IMR-90 (cell line): Measurements from ENCODE around the gene ETDA. TPM values are rescaled to one million over a fixed set of nuclear protein-coding genes. Genes with fewer than 3 reads are reported as not detected.

Experiments used
- ATAC-seq: fragments of 200-7000 bp; cut with Tn5 transposase; 2 replicates; pipeline ENCODE4 v1.9.1; 2020; ENCODE audit warnings: low read depth, mild to moderate bottlenecking, moderate library complexity
- BruUV-seq: library from RNA; stranded (reverse); fragments of 400-500 nt; replicated peaks from 2 replicates; lab custom pipeline; 2021; lab: Mats Ljungman, UMichigan
- CTCF ChIA-PET: fragments of 300-600 bp; formaldehyde crosslinking; extraction: SDS; loops from one replicate; lab custom pipeline; 2021; ENCODE audit warnings: antibody characterized with exemption; lab: Yijun Ruan, JAX
- POLR2A ChIA-PET: fragments of 300-600 bp; sonication (Branson Sonifier 250); formaldehyde crosslinking; loops from one replicate; lab custom pipeline; 2022; ENCODE audit warnings: antibody characterized with exemption; ENCODE audit not compliant: unreplicated experiment; lab: Charles Lee
- DNase-seq: peaks from one replicate; pipeline ENCODE4 v3.0.0; 2013
- H2AFZ ChIP-seq: replicated peaks from 2 replicates; pipeline ENCODE3; 2013; ENCODE audit warnings: low read length, mild to moderate bottlenecking; ENCODE audit not compliant: poor library complexity
- H2AK5ac ChIP-seq: 2 replicates; pipeline ENCODE4 v1.6.1; 2013; ENCODE audit warnings: low read depth, low read length, inconsistent platforms
- H2AK9ac ChIP-seq: replicated peaks from 2 replicates; pipeline ENCODE3; 2013; ENCODE audit warnings: mild to moderate bottlenecking, low read depth, low read length, moderate library complexity; ENCODE audit not compliant: poor library complexity
- H2BK120ac ChIP-seq: 2 replicates; pipeline ENCODE4 v1.6.1; 2013; ENCODE audit warnings: low read depth, low read length, inconsistent platforms
- H2BK15ac ChIP-seq: 3 replicates; pipeline ENCODE4 v1.6.1; 2013; ENCODE audit warnings: low read depth, low read length, inconsistent platforms
- H2BK20ac ChIP-seq: 2 replicates; pipeline ENCODE4 v1.6.1; 2013; ENCODE audit warnings: low read depth, mild to moderate bottlenecking, inconsistent platforms, low read length, moderate library complexity
- H2BK5ac ChIP-seq: 2 replicates; pipeline ENCODE4 v1.6.1; 2013; ENCODE audit warnings: mild to moderate bottlenecking, low read depth, low read length, inconsistent platforms; ENCODE audit not compliant: poor library complexity, severe bottlenecking
- H3K14ac ChIP-seq: replicated peaks from 2 replicates; pipeline ENCODE4 v1.6.1; 2013; ENCODE audit warnings: low read depth, low read length, inconsistent platforms
- H3K18ac ChIP-seq: 2 replicates; pipeline ENCODE4 v1.6.1; 2013; ENCODE audit warnings: low read depth, low read length, control low read depth
- H3K23ac ChIP-seq: 2 replicates; pipeline ENCODE4 v1.6.1; 2013; ENCODE audit warnings: low read depth, low read length, inconsistent platforms
- H3K27ac ChIP-seq: 2 replicates; pipeline ENCODE4 v1.5.1; 2013; ENCODE audit warnings: mild to moderate bottlenecking, control low read depth, low read length; ENCODE audit not compliant: insufficient read depth
- H3K27me3 ChIP-seq: 2 replicates; pipeline ENCODE4 v1.6.1; 2013; ENCODE audit warnings: low read length; ENCODE audit not compliant: control insufficient read depth, insufficient read depth
- H3K36me3 ChIP-seq: 2 replicates; pipeline ENCODE4 v1.6.1; 2013; ENCODE audit warnings: low read length, mixed read lengths; ENCODE audit not compliant: control insufficient read depth, insufficient read depth
- H3K4ac ChIP-seq: 2 replicates; pipeline ENCODE4 v1.6.1; 2013; ENCODE audit warnings: low read depth, low read length, inconsistent platforms
- H3K4me1 ChIP-seq: 2 replicates; pipeline ENCODE4 v1.6.1; 2013; ENCODE audit warnings: low read length, mixed read lengths; ENCODE audit not compliant: control insufficient read depth, insufficient read depth
- H3K4me2 ChIP-seq: 2 replicates; pipeline ENCODE4 v1.6.1; 2013; ENCODE audit warnings: low read depth, mild to moderate bottlenecking, control low read depth, low read length, moderate library complexity
- H3K4me3 ChIP-seq: 2 replicates; pipeline ENCODE4 v1.5.1; 2013; ENCODE audit warnings: low read depth, mild to moderate bottlenecking, control low read depth, low read length, moderate library complexity; ENCODE audit not compliant: insufficient read depth
- H3K56ac ChIP-seq: 2 replicates; pipeline ENCODE4 v1.6.1; 2013; ENCODE audit warnings: low read length, inconsistent platforms; ENCODE audit not compliant: insufficient read depth; ENCODE audit errors: extremely low read depth
- H3K79me1 ChIP-seq, 2 experiments: 2 replicates each; pipeline ENCODE4 v1.6.1; 2013; ENCODE audit warnings: low read length in 2 of 2, inconsistent platforms in 1 of 2, low read depth in 1 of 2
- H3K9ac ChIP-seq: 2 replicates; pipeline ENCODE4 v1.6.1; 2013; ENCODE audit warnings: low read depth, low read length, control low read depth
- H3K9me1 ChIP-seq: 2 replicates; pipeline ENCODE4 v1.6.1; 2013; ENCODE audit warnings: low read length, inconsistent platforms; ENCODE audit not compliant: insufficient read depth
- H3K9me3 ChIP-seq: 2 replicates; pipeline ENCODE4 v1.6.1; 2013; ENCODE audit warnings: low read length; ENCODE audit not compliant: control insufficient read depth, insufficient read depth
- H4K20me1 ChIP-seq: 2 replicates; pipeline ENCODE4 v1.6.1; 2013; ENCODE audit warnings: low read length, inconsistent platforms; ENCODE audit not compliant: insufficient read depth
- H4K5ac ChIP-seq: 2 replicates; pipeline ENCODE4 v1.6.1; 2013; ENCODE audit warnings: mild to moderate bottlenecking, low read depth, low read length, control low read depth
- H4K8ac ChIP-seq, 2 experiments: 2 replicates each; pipeline ENCODE4 v1.6.1; 2013; ENCODE audit warnings: low read depth in 2 of 2, low read length in 2 of 2, control low read depth in 1 of 2, inconsistent platforms in 1 of 2
- H4K91ac ChIP-seq: 2 replicates; pipeline ENCODE4 v1.6.1; 2013; ENCODE audit warnings: low read depth, low read length, inconsistent platforms; ENCODE audit not compliant: insufficient read depth
- BHLHE40 ChIP-seq: fragments of 150-350 bp; IDR thresholded peaks from 2 replicates; pipeline ENCODE4 v1.6.1; 2016; ENCODE audit warnings: mild to moderate bottlenecking, low read depth, low read length
- CEBPB ChIP-seq: IDR thresholded peaks from 2 replicates; pipeline ENCODE4 v1.6.1; 2012; ENCODE audit warnings: low read depth, low read length, improper control_type of control experiment
- CHD1 ChIP-seq: IDR thresholded peaks from 2 replicates; pipeline ENCODE4 v1.6.1; 2012; ENCODE audit warnings: low read depth, low read length, improper control_type of control experiment
- CTCF ChIP-seq: conservative IDR thresholded peaks from 2 replicates; pipeline ENCODE4 v1.5.1; 2012; ENCODE audit warnings: mild to moderate bottlenecking, low read depth, low read length, improper control_type of control experiment
- ELK1 ChIP-seq: fragments of 150-350 bp; IDR thresholded peaks from 2 replicates; pipeline ENCODE4 v1.6.1; 2016; ENCODE audit warnings: low read depth, mild to moderate bottlenecking, low read length, moderate library complexity, borderline replicate concordance
- FOS ChIP-seq: fragments of 150-350 bp; IDR thresholded peaks from 2 replicates; pipeline ENCODE4 v1.6.1; 2016; ENCODE audit warnings: low read depth, low read length
- MAFK ChIP-seq: IDR thresholded peaks from 2 replicates; pipeline ENCODE4 v1.6.1; 2012; ENCODE audit warnings: low read depth, low read length, improper control_type of control experiment
- MAZ ChIP-seq: IDR thresholded peaks from 2 replicates; pipeline ENCODE4 v1.6.1; 2012; ENCODE audit warnings: low read depth, mild to moderate bottlenecking, low read length, improper control_type of control experiment, moderate library complexity, borderline replicate concordance
- MXI1 ChIP-seq: IDR thresholded peaks from 2 replicates; pipeline ENCODE4 v1.6.1; 2012; ENCODE audit warnings: low read depth, mild to moderate bottlenecking, low read length, moderate library complexity, borderline replicate concordance
- NFE2L2 ChIP-seq: fragments of 150-350 bp; IDR thresholded peaks from 2 replicates; pipeline ENCODE4 v1.6.1; 2016; ENCODE audit warnings: low read depth, mild to moderate bottlenecking, low read length
- POLR2A ChIP-seq: IDR thresholded peaks from 2 replicates; pipeline ENCODE4 v1.6.1; 2012; ENCODE audit warnings: mild to moderate bottlenecking, low read depth, low read length
- RAD21 ChIP-seq: IDR thresholded peaks from 2 replicates; pipeline ENCODE4 v1.6.1; 2012; ENCODE audit warnings: low read length, improper control_type of control experiment
- RCOR1 ChIP-seq: IDR thresholded peaks from 2 replicates; pipeline ENCODE4 v1.6.1; 2012; ENCODE audit warnings: mild to moderate bottlenecking, low read length, improper control_type of control experiment; ENCODE audit not compliant: insufficient replicate concordance
- RFX5 ChIP-seq: IDR thresholded peaks from 2 replicates; pipeline ENCODE4 v1.8.0; 2012; ENCODE audit warnings: low read depth, mild to moderate bottlenecking, low read length, moderate library complexity
- SMC3 ChIP-seq: fragments of 150-350 bp; IDR thresholded peaks from 2 replicates; pipeline ENCODE4 v1.6.1; 2016; ENCODE audit warnings: low read depth, mild to moderate bottlenecking, antibody characterized with exemption, low read length, moderate library complexity
- USF2 ChIP-seq: fragments of 150-350 bp; IDR thresholded peaks from 2 replicates; pipeline ENCODE4 v1.6.1; 2017; ENCODE audit warnings: mild to moderate bottlenecking, antibody characterized with exemption, low read length, low read depth
- WGBS, 2 experiments: methylation state at CpG; one replicate each; pipeline versions ENCODE4 v1.1.5 to v1.1.7; 2013; ENCODE audit warnings: missing lambda C conversion rate in 2 of 2; ENCODE audit not compliant: insufficient read length in 1 of 2; ENCODE audit errors: extremely low coverage in 2 of 2; 5-methylcytosine and 5-hydroxymethylcytosine counted together
- dilution Hi-C: fragments of 300-500 bp; cut with HindIII; formaldehyde crosslinking; loops from one replicate; pipeline ENCODE4 v1.14.3; 2018; ENCODE audit warnings: low sequenced_read_pairs; ENCODE audit not compliant: unreplicated experiment
- in situ Hi-C: fragments of 300-500 bp; cut with MboI; formaldehyde crosslinking; loops from 3 replicates; pipeline ENCODE4 v1.14.3; 2019; ENCODE audit warnings: low sequenced_read_pairs, inconsistent platforms, mixed read lengths
- intact Hi-C: fragments of 100-400 bp; cut with micrococcal nuclease; formaldehyde crosslinking; loops from 2 replicates; pipeline ENCODE4 v1.10.0; 2022
- polyA plus RNA-seq, 3 experiments: library from polyadenylated mRNA; depleted of rRNA; stranded (reverse); fragments of >200 nt; gene quantifications; 2 replicates each; pipeline ENCODE4 v1.2.3, GENCODE V29; 2012; ENCODE audit warnings: low replicate concordance in 1 of 3
- total RNA-seq: library from RNA; depleted of rRNA; stranded (reverse); fragments of >200 nt; gene quantifications from 2 replicates; pipeline ENCODE4 v1.2.3, GENCODE V29; 2012

The ETDA gene
- total and polyA plus RNA-seq, 2 of the 4 experiments (the other 2 are of a cell fraction): not detected

DNA sequence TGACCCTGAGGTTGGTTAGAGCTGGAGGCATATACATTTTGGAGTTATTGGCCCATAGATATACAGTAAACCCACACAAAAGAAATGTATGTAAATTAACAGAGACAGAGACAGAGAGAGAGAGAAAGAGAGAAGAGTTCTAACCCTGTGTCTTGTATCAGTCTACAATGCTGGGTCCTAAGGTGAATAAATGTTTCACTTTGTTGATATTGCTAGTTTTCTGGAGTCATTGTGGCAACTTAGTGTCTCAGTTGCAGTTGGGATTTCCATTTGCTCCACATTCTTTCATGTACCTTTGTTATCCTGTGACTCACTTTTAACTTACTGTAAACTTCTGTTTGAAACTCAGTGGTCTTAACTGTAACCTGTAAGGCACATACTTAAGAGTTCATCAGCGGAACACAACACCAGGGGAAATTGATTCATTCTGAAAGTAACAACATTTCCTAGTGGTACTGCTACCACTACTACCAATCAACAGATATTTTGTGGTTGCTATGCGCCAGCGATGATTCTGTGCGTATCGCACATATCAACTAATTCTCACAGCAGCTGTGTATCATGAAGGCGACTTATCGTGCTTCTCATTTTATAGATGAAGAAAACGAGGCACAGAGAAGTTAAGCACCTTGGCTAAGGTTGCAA is 38.5 kb upstream of the ETDA start:
- no peak overlapping the region for H3K23ac ChIP-seq
- BruUV-seq: no TSS peak
- H4K20me1 ChIP-seq: no peaks in the 10 kb centered on the region
- H2BK20ac ChIP-seq: no peak overlapping the region
- in situ Hi-C loops (no loop called here), dilution Hi-C loops (no loop called here), intact Hi-C loops (no loop called here)
- POLR2A ChIA-PET: no interaction called here
- ATAC-seq (no peak), DNase-seq (no peak)
- no peak overlapping the region for H3K18ac ChIP-seq
- no peak overlapping the region for H4K91ac ChIP-seq
- 0% methylated on average over 1 of the region's 8 CpGs; no CpG with 5 or more reads in 1 of the 2 experiments for WGBS, 2 experiments
- H3K9me3 ChIP-seq: no peaks in the 10 kb centered on the region
- no peak overlapping the region for H3K4ac ChIP-seq
- no peaks in the 10 kb centered on the region for H3K36me3 ChIP-seq
- H3K4me3 ChIP-seq: no peak overlapping the region
- no peak overlapping the region for H3K27ac ChIP-seq
- no peak overlapping the region for H2AK5ac ChIP-seq
- H2BK15ac ChIP-seq: no peak overlapping the region
- no peak overlapping the region for H4K5ac ChIP-seq
- no peaks in the 10 kb centered on the region for H3K79me1 ChIP-seq
- no peak overlapping the region for H3K56ac ChIP-seq
- CTCF ChIA-PET: no interaction called here
- H2AK9ac ChIP-seq: no peak overlapping the region
- H4K8ac ChIP-seq: no peak overlapping the region
- H2AFZ ChIP-seq: no peak overlapping the region
- H3K9ac ChIP-seq: no peak overlapping the region
- H3K14ac ChIP-seq: no peak overlapping the region
- H2BK120ac ChIP-seq: no peak overlapping the region
- H3K4me2 ChIP-seq: no peak overlapping the region
- no peak for TF ChIP-seq CTCF
- TF ChIP-seq MAFK: no peak
- TF ChIP-seq MAZ: no peak
- TF ChIP-seq MXI1: no peak
- no peak for TF ChIP-seq BHLHE40
- TF ChIP-seq CHD1: no peak
- TF ChIP-seq CEBPB: no peak
- TF ChIP-seq SMC3: no peak
- no peak for TF ChIP-seq ELK1
- no peak for TF ChIP-seq RAD21
- no peak for TF ChIP-seq NFE2L2
- no peak for TF ChIP-seq RCOR1
- TF ChIP-seq POLR2A: no peak
- no peak for TF ChIP-seq RFX5
- no peak for TF ChIP-seq FOS
- no peak for TF ChIP-seq USF2
- no peak overlapping the region for H2BK5ac ChIP-seq
- no peaks in the 10 kb centered on the region; the same call in 1 of the 2 replicates for H3K27me3 ChIP-seq
- no peaks in the 10 kb centered on the region for H3K4me1 ChIP-seq
- H3K9me1 ChIP-seq: no peaks in the 10 kb centered on the region
